Bronchial epithelial cell (primary cell): ENCODE measurements around the gene FAM78B. TPM values are rescaled to one million over a fixed set of nuclear protein-coding genes. Genes with fewer than 3 reads are reported as not detected.

Experiments used
- DNase-seq: peaks from one replicate; pipeline ENCODE4 v3.0.0-alpha.2; 2010; ENCODE audit warnings: low read depth
- FAIRE-seq: peaks from 2 replicates; lab custom pipeline; 2011; peaks lifted over from hg19 to GRCh38; lab: Jason Lieb, UNC
- H3K27me3 ChIP-seq: 2 replicates; pipeline ENCODE4 v1.5.1; 2011; ENCODE audit warnings: low read length; ENCODE audit not compliant: control insufficient read depth, insufficient read depth
- H3K36me3 ChIP-seq: 2 replicates; pipeline ENCODE4 v1.5.1; 2011; ENCODE audit warnings: low read length; ENCODE audit not compliant: control insufficient read depth, insufficient read depth
- H3K4me3 ChIP-seq: 2 replicates; pipeline ENCODE4 v1.5.1; 2011; ENCODE audit warnings: mild to moderate bottlenecking, low read depth, low read length, control low read depth
- CTCF ChIP-seq: IDR thresholded peaks from 2 replicates; pipeline ENCODE4 v1.5.1; 2011; ENCODE audit warnings: mild to moderate bottlenecking, moderate library complexity, low read length, control low read depth, inconsistent platforms; ENCODE audit not compliant: insufficient read depth, severe bottlenecking
- total RNA-seq: library from RNA; depleted of rRNA; stranded (reverse); fragments of >200 nt; gene quantifications from 2 replicates; pipeline ENCODE4 v1.2.1, GENCODE V29; 2014

FAM78B gene
- total RNA-seq, 1 donor from 2014 or later = 0.26 TPM

GRCh38 chr1:166193057-166193698 lies 26.4 kb upstream of the FAM78B start:
- H3K4me3 ChIP-seq = no peak overlapping the region
- DNase-seq = no peak
- TF ChIP-seq CTCF = no peak

GRCh38 chr1:166190400-166190799 lies 23.6 kb upstream of the FAM78B start:
- no peaks in the 10 kb centered on the region for H3K36me3 ChIP-seq
- H3K27me3 ChIP-seq = no peaks in the 10 kb centered on the region
- no peak for FAIRE-seq
- DNase-seq = no peak
- TF ChIP-seq CTCF = no peak
- no peak overlapping the region for H3K4me3 ChIP-seq

More at GRCh38 chr1:166193057-166193698, 26.4 kb upstream of the FAM78B start:
- Histone ChIP-seq H3K36me3 (no peaks in the 10 kb centered on the region), H3K27me3 (no peaks in the 10 kb centered on the region)
- no peak for FAIRE-seq

- FAIRE-seq = no peak
- TF ChIP-seq CTCF = no peak
- no peak for DNase-seq
- H3K36me3 ChIP-seq = no peaks in the 10 kb centered on the region
- H3K4me3 ChIP-seq = no peak overlapping the region
- H3K27me3 ChIP-seq = no peaks in the 10 kb centered on the region
Measured at GRCh38 chr1:166189126-166189525, 22.3 kb upstream of the FAM78B start.

- H3K36me3 ChIP-seq = no peaks in the 10 kb centered on the region
- FAIRE-seq = no peak
- no peaks in the 10 kb centered on the region for H3K27me3 ChIP-seq
- TF ChIP-seq CTCF = no peak
- DNase-seq = no peak
- no peak overlapping the region for H3K4me3 ChIP-seq
Measured at GRCh38 chr1:166185526-166185925, 18.7 kb upstream of the FAM78B start.

GRCh38 chr1:166184897-166185296 lies 18.1 kb upstream of the FAM78B start:
- peak; percentile 67 for DNase-seq
- Histone ChIP-seq H3K36me3 (no peaks in the 10 kb centered on the region), H3K4me3 (no peak overlapping the region), H3K27me3 (no peaks in the 10 kb centered on the region)
- FAIRE-seq = no peak
- TF ChIP-seq CTCF = no peak

GRCh38 chr1:166184012-166184411 lies 17.2 kb upstream of the FAM78B start:
- DNase-seq = no peak
- no peak for FAIRE-seq
- no peak for TF ChIP-seq CTCF
- Histone ChIP-seq H3K27me3 (no peaks in the 10 kb centered on the region), H3K4me3 (no peak overlapping the region), H3K36me3 (no peaks in the 10 kb centered on the region)
